Cardiac muscle cell (in vitro differentiated cells and primary cell): ENCODE measurements around the gene HAO2. TPM values are rescaled to one million over a fixed set of nuclear protein-coding genes. Genes with fewer than 3 reads are reported as not detected.

Source experiments
- DNase-seq, 2 donors: peaks; one replicate each; pipeline versions ENCODE4 v3.0.0 to v3.0.0-alpha.2; 2010 to 2017; ENCODE audit warnings: low read depth in 1 of 2, low spot score in 1 of 2
- H3K27ac ChIP-seq: fragments of 200-600 bp; sonication (generic); 2 replicates; pipeline ENCODE4 v1.5.1; 2016
- H3K27me3 ChIP-seq: fragments of 200-600 bp; sonication (generic); 2 replicates; pipeline ENCODE4 v1.6.0; 2016; ENCODE audit warnings: control low read depth
- H3K36me3 ChIP-seq: fragments of 200-600 bp; sonication (generic); 2 replicates; pipeline ENCODE4 v1.5.1; 2016; ENCODE audit warnings: control low read depth
- H3K4me1 ChIP-seq: fragments of 200-600 bp; sonication (generic); 2 replicates; pipeline ENCODE4 v1.8.1; 2017; ENCODE audit warnings: low read depth, mild to moderate bottlenecking, mixed run types
- H3K4me3 ChIP-seq: fragments of 200-600 bp; sonication (generic); 2 replicates; pipeline ENCODE4 v1.5.1; 2016; ENCODE audit warnings: mild to moderate bottlenecking
- H3K9me3 ChIP-seq: fragments of 200-600 bp; sonication (generic); 2 replicates; pipeline ENCODE4 v1.5.1; 2017; ENCODE audit warnings: low read depth, mild to moderate bottlenecking, control low read depth
- CTCF ChIP-seq: IDR thresholded peaks from 2 replicates; pipeline ENCODE4 v1.5.1; 2012; ENCODE audit warnings: low read depth, mild to moderate bottlenecking, low read length
- polyA plus RNA-seq: library from polyadenylated mRNA; unstranded; fragments of >200 nt; fragmentation: Nextera tagmentation; extraction: Ambion mirVana; gene quantifications from 2 replicates; pipeline ENCODE4 v1.2.1, GENCODE V29; 2016
- total RNA-seq: library from RNA; depleted of rRNA; stranded (reverse); fragments of >200 nt; gene quantifications from 2 replicates; pipeline ENCODE4 v1.2.3, GENCODE V29; 2016

HAO2 gene
- total RNA-seq (not detected in 2 replicates), polyA plus RNA-seq (not detected in 2 replicates)

- no peak for DNase-seq
- H3K9me3 ChIP-seq = no peaks in the 10 kb centered on the region
- no peaks in the 10 kb centered on the region for H3K36me3 ChIP-seq
- no peak within 1 kb of the TSS for H3K27ac ChIP-seq
- no peak within 1 kb of the TSS for H3K4me3 ChIP-seq
- no peak for TF ChIP-seq CTCF
- H3K4me1 ChIP-seq = no peaks in the 10 kb centered on the region
- H3K27me3 ChIP-seq = peaks cover 3% of the 10 kb centered on the region
These were observed at the start of gene HAO2 for GRCh38 chr1:119368554-119368953. Gene HAO2 (plus strand): TSS chr1:119368785. CDS start chr1:119381086, 12,301 bp downstream.

GRCh38 chr1:119320100-119320499, 48.5 kb upstream of the HAO2 start:
- no peaks in the 10 kb centered on the region for H3K4me1 ChIP-seq
- TF ChIP-seq CTCF = no peak
- DNase-seq = no peak
- peaks cover 2% of the 10 kb centered on the region for H3K27me3 ChIP-seq
- no peak overlapping the region for H3K27ac ChIP-seq
- H3K9me3 ChIP-seq = no peaks in the 10 kb centered on the region
- no peak overlapping the region for H3K4me3 ChIP-seq
- H3K36me3 ChIP-seq = no peaks in the 10 kb centered on the region

- Histone ChIP-seq H3K36me3 (no peaks in the 10 kb centered on the region), H3K27ac (no peak overlapping the region), H3K27me3 (peaks cover 17% of the 10 kb centered on the region), H3K4me1 (no peaks in the 10 kb centered on the region), H3K9me3 (no peaks in the 10 kb centered on the region), H3K4me3 (no peak overlapping the region)
- TF ChIP-seq CTCF = no peak
- DNase-seq = no peak
These were observed 46.7 kb upstream of the HAO2 start for GRCh38 chr1:119321666-119322419.

- TF ChIP-seq CTCF = no peak
- Histone ChIP-seq H3K36me3 (no peaks in the 10 kb centered on the region), H3K9me3 (no peaks in the 10 kb centered on the region), H3K27ac (no peak overlapping the region), H3K27me3 (peaks cover 18% of the 10 kb centered on the region), H3K4me1 (no peaks in the 10 kb centered on the region), H3K4me3 (no peak overlapping the region)
- no peak for DNase-seq
These were observed 45.2 kb upstream of the HAO2 start for GRCh38 chr1:119323216-119323982.

- no peak for DNase-seq
- Histone ChIP-seq H3K9me3 (no peaks in the 10 kb centered on the region), H3K4me1 (no peaks in the 10 kb centered on the region), H3K36me3 (no peaks in the 10 kb centered on the region), H3K27me3 (peaks cover 18% of the 10 kb centered on the region), H3K27ac (no peak overlapping the region), H3K4me3 (no peak overlapping the region)
- TF ChIP-seq CTCF = no peak
These were observed 44.4 kb upstream of the HAO2 start for GRCh38 chr1:119324198-119324597.
